CD4-positive, alpha-beta T cell treated with Interleukin-17A for 1 hour (primary cell): ENCODE data around the gene MS4A4A.

ENCODE experiments used
- DNase-seq: peaks from one replicate; pipeline ENCODE4 v3.0.0-alpha.2; 2020

The MS4A4A gene

GRCh38 chr11:60303661-60304060, 23.2 kb downstream of the MS4A4A start:
- no peak for DNase-seq

- no peak for DNase-seq
These were observed 25.6 kb downstream of the MS4A4A start for GRCh38 chr11:60305906-60306619.

- DNase-seq: no peak
These were observed 27.2 kb downstream of the MS4A4A start for GRCh38 chr11:60307507-60308195.

GRCh38 chr11:60310407-60310998, 30.0 kb downstream of the MS4A4A start:
- DNase-seq: no peak

- no peak for DNase-seq
These were observed 34.3 kb downstream of the MS4A4A start for GRCh38 chr11:60314635-60315321.

GRCh38 chr11:60315871-60316270, 35.4 kb downstream of the MS4A4A start:
- no peak for DNase-seq

GRCh38 chr11:60316317-60316716, 35.9 kb downstream of the MS4A4A start:
- no peak for DNase-seq

GRCh38 chr11:60318726-60319125, 38.3 kb downstream of the MS4A4A start:
- no peak for DNase-seq

- no peak for DNase-seq
These were observed 40.6 kb downstream of the MS4A4A start for GRCh38 chr11:60321051-60321450.

- no peak for DNase-seq
These were observed 46.5 kb downstream of the MS4A4A start, which contains the start of gene MS4A6E for GRCh38 chr11:60326955-60327354. TSS of gene MS4A6E (plus strand) at chr11:60327255. CDS start at chr11:60334896, 7,641 bp downstream.

GRCh38 chr11:60328460-60328859, 48.0 kb downstream of the MS4A4A start:
- DNase-seq: no peak

- DNase-seq: no peak
These were observed 52.4 kb downstream of the MS4A4A start for GRCh38 chr11:60332846-60333245.

- peak; percentile 64 for DNase-seq
These were observed 53.6 kb downstream of the MS4A4A start for GRCh38 chr11:60334005-60334620.

- no peak for DNase-seq
These were observed 56.4 kb downstream of the MS4A4A start for GRCh38 chr11:60336767-60337391.

- no peak for DNase-seq
These were observed 57.6 kb downstream of the MS4A4A start for GRCh38 chr11:60338053-60338452.

- no peak for DNase-seq
These were observed 58.9 kb downstream of the MS4A4A start for GRCh38 chr11:60339356-60339755.

GRCh38 chr11:60343094-60343704, 62.7 kb downstream of the MS4A4A start:
- DNase-seq: peak; percentile 24

- no peak for DNase-seq
These were observed 63.7 kb downstream of the MS4A4A start for GRCh38 chr11:60344146-60344545.

- no peak for DNase-seq
These were observed 65.0 kb downstream of the MS4A4A start for GRCh38 chr11:60345489-60345888.

GRCh38 chr11:60347084-60347797, 66.8 kb downstream of the MS4A4A start:
- DNase-seq: no peak

- no peak for DNase-seq
These were observed 67.7 kb downstream of the MS4A4A start for GRCh38 chr11:60348116-60348515.
